Measurements from ENCODE around the gene SLC44A3.

- no peak for TF ChIP-seq GATA3 (IDR thresholded peaks at IDR 0.05; ENCODE audit: low read depth, low read length)
- no peak for TF ChIP-seq GATA2 (IDR thresholded peaks at IDR 0.05; ENCODE audit: low read depth, low read length)
These were observed 21.0 kb upstream of the SLC44A3 start for GRCh38 chr1:94799206-94799605.
